Renal cortical epithelial cell (primary cell): Measurements from ENCODE around the gene PPP5C. TPM values are rescaled to one million over a fixed set of nuclear protein-coding genes. Genes with fewer than 3 reads are reported as not detected.
A peak's percentile ranks its signal among the peaks of the same experiment; 100 is the strongest.
"Not testable (repeated sequence)": the region's sequence is repeated elsewhere in the genome, so short reads cannot be mapped to it uniquely, and the experiment has no call there.

Experiments used
- DNase-seq: peaks from one replicate; pipeline ENCODE4 v3.0.0-alpha.2; 2011; ENCODE audit warnings: low read depth
- total RNA-seq: library from RNA; depleted of rRNA; stranded (reverse); fragments of >200 nt; gene quantifications from 2 replicates; pipeline ENCODE4 v1.2.3, GENCODE V29; 2014

The PPP5C gene, protein sequence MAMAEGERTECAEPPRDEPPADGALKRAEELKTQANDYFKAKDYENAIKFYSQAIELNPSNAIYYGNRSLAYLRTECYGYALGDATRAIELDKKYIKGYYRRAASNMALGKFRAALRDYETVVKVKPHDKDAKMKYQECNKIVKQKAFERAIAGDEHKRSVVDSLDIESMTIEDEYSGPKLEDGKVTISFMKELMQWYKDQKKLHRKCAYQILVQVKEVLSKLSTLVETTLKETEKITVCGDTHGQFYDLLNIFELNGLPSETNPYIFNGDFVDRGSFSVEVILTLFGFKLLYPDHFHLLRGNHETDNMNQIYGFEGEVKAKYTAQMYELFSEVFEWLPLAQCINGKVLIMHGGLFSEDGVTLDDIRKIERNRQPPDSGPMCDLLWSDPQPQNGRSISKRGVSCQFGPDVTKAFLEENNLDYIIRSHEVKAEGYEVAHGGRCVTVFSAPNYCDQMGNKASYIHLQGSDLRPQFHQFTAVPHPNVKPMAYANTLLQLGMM
- 36.6 and 64.9 TPM in 2 replicates for total RNA-seq

DNA sequence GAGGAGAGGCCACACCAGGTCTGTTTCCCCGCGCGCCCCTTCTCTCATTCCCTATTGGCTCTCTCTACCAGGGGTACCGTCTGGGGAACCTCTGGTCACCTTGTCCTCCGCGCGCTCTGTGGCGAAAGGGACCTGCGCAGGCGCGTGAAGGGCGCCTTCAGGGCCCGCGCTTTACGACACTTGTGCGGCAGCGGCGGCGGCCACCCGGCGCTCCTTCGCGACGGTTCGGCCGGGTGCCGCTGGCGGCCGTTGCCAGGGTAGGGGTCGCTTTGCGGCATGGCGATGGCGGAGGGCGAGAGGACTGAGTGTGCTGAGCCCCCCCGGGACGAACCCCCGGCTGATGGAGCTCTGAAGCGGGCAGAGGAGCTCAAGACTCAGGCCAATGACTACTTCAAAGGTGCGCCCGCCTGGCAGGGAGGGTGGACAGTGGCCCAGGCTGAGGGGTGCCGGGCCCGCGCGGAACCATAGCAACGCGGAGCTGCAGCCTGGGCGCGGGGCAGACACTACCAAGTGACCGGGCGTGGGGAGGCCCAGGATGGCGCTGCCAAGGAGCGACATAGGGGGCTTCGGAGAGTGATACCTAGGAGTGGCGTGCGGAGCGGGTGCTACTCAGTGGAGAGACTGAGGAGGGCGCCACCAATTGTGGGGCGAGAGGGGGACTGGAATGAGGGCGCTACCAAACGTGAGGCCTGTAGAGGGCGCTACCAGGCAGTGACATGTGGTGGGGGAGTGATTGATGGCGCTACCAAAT lies at the start of gene PPP5C:
PPP5C (plus strand) TSS at position 267 of the 751 bp plus-strand sequence; CDS start at position 277, 10 bp downstream.
- peak; percentile 76 for DNase-seq

DNA sequence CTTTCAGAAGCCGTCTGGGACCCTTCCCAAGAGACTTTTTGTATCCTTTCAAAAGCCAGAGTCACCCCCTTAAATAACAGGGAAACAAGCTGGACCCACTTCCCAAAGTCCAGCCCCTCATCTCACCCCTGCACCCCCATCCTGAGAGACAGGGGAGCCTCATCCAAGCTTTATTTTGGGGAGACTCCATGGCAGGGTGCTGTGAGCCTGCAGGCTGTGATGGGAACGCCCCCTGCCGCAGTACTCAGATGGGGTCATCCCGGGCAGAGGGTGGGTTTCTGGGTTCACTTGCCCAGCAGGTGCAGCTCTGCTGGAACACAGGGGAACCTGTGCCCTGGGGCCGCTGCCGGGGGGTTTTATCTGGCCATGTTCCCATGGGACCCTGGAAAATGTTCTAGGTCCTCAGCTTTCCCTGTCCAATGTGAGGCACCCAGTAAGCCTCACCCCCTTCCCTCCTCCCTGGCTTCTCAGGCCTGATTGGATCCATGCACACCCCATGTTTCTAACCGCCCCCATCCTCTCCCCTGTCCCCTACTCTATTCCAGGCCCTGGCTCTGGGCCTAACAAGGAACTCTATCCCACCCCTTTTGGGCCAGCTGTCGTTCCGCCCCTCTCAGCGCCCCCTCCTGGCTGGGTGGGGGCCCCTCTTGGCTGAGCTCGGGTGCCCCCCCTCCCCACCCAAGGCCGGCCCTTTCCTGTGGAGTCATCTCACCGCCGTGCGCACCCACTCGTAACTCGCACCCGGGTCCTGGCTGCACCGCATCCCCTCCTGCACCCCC lies 49.0 kb upstream of the PPP5C start:
- DNase-seq, result no peak

DNA sequence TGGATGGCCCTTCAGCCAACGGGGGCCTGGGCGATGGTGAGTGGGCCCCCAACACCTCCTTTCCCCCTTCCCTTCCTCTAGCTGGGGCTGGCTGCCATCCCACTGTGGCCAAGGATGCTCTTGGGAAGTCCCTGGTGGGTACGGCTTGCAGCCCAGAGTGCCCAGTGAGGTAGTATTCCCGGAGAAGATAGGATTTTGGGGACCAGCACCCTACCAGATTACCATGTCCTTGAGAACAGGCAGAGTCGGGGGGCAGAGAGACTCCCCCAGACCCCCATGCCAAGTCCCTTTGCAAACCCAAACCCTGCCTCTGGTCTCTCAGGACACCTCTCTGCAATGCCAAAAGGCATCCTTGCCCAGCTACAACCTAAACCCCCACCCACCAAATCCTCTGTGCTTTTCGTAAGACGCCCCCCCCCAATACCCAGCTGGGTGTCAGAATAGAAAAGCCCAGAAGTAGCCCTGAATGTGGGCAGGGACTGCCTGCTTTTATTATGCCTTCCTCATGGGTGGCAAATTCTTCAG lies 48.3 kb upstream of the PPP5C start:
- DNase-seq, result no peak

DNA sequence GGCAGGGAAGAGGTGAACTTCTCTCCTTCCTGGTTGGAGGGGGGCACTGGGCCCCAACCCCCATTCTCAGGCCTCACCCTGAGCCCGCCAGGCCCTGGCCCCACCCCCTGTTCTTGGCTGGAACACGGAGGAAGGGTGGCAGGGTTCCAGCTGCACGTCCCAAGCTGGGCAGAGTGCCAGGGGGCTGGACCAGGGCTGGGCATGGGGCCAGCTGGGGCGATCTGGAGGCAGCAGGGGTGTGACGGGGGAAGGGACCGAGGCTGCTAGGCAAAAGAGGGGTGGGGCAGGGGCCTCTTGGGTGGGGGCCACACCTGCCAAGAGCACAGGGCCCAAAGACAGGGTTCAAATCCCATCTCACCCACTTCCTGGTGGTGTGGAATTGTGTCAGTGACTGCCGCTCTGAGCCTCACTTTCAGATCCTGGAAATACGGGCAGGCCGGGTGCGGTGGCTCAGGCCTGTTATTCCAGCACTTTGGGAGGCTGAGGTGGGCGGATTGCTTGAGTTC lies 47.8 kb upstream of the PPP5C start:
- DNase-seq, result peak; percentile 87

DNA sequence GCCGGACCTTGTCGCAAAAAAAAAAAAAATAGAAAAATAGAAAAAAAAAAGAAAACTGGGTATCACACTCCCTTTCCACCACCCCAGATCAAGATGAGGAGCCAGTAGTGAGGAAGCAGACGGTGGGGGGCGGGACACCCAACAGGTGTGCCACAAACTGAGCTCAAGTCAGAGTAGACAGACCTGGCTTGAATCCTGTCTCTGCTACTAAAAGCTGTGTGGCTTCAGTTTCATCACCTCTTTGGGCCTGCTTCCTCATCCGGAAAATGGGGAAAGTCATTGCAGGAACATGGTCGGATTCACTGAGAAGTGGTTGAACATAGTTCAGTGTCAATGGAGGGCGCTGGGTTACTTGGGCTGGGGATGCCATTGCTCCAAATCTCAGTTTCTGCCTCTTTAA lies 47.2 kb upstream of the PPP5C start:
- peak; percentile 45 for DNase-seq

DNA sequence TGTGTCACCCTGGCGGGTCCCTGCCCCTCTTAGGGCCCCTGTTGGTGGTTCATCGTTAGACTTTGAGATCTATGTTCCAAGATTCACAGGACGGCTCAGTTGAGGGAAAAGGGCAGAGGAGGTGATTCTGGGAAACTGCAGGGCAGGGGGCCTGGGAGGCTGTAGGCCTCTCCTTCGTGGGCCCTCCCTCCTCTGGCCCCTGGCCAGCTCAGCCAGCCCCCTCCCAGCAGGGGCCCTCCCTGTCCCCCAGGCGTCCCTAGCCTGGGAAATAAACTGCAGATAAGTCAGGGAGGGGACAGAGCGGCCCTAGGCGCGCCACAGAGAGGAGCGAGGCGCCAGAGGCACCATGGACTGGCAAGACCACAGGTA lies 43.6 kb upstream of the PPP5C start:
- DNase-seq, result no peak

DNA sequence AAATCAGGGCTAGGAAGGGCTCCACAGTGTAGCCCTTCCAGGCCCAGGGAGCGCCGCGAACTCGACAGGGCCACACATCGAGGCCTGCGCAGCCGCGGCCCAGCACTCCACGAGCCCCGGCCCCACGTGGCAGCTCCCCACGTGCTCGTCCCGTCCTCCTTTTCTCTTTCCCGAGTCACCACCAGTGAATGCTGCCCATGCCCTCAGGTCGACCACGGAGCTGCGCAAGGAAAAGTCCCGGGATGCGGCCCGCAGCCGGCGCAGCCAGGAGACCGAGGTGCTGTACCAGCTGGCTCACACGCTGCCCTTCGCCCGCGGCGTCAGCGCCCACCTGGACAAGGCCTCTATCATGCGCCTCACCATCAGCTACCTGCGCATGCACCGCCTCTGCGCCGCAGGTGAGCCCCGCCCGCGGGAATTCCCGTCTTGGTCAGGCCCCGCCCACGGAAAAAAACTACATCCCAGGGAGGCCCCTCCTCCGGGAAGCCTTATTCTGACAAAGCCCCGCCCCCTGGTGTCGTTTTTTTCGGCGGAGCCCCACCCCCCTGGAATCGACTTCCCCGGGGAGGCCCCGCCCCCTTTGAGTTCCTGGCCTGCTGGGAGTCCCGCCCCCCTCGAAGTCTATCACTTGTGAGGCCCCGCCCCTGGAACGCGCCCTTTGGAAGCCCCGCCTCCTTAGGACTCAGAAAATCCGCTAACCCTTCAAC lies 43.0 kb upstream of the PPP5C start:
- DNase-seq, result peak; percentile 34

DNA sequence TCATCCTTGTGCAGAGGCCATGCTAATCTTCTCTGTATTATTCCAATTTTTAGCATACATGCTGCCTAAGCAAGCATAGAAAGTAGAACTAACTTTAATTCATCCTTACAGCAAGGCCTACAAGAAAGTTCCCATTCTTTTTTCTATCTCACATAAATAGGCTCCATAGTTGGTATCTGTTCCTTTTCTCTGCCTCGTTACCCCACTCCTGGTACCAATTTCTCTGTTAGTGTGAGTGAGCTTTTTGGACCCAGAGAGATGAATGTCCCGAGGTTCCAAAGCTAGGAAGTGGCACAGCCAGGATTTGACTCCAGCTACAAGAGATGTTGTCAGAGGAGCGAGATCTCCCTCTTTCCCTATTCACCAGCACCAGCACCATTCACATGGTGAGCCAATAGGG lies 40.4 kb upstream of the PPP5C start:
- no peak for DNase-seq

DNA sequence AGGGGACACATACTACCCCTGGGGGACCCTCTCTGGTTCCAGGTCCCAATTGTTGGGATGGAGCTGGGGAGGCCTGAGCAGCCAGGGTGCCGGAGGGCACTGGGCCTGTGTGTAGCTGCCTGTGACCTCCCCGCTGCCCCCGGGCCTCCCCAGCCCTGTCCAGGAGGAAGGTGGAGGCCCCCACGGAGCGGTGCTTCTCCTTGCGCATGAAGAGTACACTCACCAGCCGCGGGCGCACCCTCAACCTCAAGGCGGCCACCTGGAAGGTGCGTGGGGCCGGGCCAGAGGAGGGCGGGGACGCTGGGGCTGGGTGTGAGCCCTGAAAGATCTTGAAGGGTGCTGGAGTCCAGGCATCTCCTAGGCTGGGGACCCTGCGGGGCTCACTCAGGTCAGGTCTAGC lies 38.4 kb upstream of the PPP5C start:
- DNase-seq, result no peak

DNA sequence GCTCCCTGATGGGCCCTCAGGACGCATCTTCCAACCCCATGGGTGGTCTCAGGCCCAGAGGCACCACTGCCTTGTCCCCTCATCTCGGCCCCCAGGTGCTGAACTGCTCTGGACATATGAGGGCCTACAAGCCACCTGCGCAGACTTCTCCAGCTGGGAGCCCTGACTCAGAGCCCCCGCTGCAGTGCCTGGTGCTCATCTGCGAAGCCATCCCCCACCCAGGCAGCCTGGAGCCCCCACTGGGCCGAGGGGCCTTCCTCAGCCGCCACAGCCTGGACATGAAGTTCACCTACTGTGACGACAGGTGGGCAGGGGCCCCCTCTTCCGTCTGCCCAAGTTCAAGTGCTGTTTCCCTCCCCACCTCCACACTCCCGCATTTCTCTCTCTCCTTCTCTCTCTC lies 37.8 kb upstream of the PPP5C start:
- DNase-seq, result no peak

DNA sequence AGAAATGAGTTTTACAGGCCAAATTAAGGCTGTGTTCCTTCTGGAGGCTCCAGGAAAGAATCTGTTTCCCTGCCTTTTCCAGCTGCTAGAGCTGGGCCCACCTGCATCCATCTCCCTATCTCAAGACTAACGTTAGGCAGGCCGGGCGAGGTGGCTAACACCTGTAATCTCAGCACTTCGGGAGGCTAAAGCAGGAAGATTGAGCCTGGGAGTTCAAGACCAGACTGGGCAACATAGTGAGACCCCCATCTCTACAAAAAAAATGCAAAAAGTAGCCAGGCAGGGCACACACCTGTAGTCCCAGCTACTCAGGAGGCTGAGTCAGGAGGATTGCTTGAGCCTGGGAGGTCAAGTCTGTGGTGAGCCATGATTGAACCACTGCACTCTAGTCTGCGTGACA lies 35.4 kb upstream of the PPP5C start:
- no peak for DNase-seq

DNA sequence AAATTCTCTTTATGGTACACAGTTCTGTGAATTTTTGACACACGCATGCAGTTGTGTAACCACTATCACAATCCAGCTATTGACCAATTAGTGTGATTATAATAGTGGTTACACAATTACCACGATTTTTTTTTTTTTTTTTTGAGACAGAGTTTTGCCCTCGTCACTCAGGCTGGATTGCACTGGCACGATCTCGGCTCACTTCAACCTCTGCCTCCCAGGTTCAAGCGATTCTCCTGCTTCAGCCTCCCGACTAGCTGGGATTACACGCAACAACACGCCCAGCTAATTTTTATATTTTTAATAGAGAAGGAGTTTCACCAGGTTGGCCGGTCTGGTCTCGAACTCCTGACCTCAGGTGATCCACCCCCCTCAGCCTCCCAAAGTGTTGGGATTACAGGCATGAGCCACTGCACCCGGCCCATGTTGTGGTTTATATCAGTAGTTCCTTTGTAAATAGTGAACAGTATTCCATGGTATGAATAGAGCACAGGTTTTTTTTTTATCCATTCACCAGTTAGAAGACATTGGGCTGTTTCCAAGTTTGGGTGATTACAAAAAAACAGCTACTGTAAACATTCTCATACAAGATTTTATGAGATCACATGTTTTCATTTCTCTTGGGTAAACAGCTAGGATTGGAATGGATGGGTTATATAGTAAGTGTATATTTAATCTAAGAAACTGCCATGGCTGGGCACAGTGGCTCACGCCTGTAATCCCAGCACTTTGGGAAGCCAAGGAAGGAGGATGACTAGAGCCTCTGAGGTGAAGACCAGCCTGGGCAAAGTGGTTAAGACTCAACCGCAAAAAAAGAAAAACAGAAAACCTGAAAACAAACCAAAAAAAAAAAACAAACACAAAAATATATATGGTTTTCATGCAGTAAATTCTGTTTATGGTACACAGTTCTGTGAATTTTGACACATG lies 33.1 kb upstream of the PPP5C start:
- DNase-seq, result not testable (repeated sequence)

DNA sequence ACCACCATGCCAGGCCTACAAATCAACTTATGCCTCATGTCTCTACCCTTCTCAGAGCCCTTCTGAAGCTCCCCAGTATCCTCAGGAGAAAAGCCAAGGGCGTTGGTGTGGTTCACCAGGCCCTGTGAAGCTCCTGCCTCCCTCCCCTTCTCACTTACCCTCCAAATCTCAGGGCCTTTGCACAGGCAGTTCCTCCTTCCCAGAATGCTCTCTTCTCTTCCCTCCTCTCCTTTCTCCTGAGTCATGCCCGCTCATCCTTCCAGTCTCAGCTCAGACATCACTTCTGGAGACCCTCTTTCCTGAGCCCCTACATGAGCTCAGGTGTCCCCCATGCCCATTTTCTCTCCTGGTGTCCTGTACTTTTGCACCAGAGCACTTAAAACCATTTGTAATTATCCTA lies 29.5 kb upstream of the PPP5C start:
- DNase-seq, result no peak

DNA sequence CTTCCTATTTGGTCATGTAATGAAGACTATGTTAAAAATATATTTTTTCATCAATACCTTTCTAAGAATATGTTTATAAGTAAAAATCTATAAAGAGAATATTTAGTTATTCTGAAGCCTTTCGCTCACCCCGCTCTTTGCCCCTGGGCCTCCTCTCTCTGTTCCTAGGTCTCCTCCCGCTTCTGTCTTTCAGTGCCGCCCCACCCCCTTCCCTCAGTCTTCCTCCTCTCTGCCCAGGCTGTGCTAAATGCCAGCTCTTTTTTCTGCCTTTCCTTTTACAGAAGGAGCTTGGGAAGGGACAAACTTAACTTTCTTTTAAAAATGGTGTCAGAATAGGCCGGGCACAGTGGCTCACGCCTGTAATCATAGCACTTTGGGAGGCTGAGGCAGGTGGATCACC lies 27.3 kb upstream of the PPP5C start:
- DNase-seq, result no peak

DNA sequence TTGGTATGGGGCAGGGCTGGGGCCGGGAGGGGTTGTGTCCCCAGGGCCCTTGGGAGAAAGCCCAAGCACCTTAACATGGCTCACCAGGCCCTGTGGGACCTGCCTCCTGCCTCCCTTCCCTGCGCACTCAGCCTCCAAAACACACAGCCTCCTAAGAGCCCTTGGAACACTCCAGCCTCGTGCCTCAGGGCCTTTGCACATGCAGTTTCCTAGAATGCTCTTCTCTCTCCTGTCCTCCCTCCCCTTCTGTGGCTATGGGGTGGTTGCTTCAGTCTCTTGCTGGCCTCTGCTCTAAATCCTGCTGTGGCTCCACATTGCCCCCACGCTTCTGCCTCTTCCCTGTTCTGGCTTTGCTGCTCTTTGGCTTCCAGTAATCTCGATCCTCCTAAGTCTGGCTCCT lies 26.3 kb upstream of the PPP5C start:
- DNase-seq, result no peak

DNA sequence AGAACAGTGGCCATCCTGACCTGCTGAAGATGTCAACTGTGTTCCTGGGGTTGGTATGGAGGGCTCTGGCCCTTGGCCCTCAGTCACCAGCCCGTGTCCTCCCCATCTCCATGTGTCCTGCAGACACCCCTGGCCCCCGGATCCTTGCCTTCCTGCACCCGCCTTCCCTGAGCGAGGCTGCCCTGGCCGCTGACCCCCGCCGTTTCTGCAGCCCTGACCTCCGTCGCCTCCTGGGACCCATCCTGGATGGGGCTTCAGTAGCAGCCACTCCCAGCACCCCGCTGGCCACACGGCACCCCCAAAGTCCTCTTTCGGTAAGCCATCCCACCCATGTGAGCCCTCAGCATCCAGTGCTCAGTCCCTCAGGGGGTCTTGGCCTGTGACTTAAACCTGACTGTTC lies 25.2 kb upstream of the PPP5C start:
- no peak for DNase-seq

DNA sequence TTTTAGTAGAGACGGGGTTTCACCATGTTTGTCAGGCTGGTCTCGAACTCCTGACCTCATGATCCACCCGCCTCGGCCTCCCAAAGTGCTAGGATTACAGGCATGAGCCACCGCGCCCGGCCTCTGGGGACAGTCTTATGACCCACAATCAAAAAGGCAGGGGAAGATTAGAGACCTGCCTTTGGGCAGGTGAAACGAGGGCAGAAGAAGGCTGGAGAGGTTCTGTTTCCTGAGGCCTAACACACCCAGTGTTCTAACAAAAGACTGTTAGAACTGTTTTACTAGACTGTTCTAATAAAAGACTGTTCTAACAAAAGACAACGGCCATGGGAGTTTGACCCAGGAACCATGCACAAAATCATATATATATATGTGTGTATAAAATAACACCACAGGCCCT lies 23.7 kb upstream of the PPP5C start:
- DNase-seq, result not testable (repeated sequence)

DNA sequence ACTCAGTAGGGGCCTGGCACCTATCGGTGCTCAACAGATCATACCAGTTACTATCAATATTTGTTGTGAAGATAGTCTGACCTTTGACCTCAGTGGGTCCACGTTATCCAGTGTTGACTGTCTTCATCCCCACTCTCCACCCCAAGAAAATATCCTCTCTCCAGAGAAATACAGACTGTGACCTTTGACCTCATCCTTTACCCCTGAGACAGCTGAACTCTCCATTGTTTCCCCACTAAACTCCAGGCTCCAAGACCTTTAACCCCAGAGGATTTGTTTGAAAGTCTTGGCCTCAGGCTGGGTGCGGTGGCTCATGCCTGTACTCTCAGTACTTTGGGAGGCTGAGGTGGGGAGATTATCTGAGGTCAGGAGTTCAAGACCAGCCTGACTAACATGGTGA lies 22.6 kb upstream of the PPP5C start:
- no peak for DNase-seq

DNA sequence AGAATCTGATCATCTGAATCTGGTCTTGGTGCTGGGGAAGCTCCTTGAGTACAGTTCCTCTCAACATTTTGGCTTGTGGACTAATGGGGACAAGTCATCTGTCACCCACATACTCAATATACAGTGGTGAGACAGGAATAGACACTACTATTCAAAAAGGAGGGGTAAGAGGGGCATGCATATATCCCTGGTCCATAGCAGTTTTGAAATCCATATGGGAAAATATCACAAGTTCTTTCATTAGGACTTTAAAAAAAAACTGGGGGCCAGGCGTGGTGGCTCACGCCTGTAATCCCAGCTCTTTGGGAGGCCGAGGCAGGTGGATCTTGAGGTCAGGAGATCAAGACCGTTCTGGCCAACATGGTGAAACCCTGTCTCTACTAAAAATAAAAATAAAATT lies 20.3 kb upstream of the PPP5C start:
- no peak for DNase-seq

DNA sequence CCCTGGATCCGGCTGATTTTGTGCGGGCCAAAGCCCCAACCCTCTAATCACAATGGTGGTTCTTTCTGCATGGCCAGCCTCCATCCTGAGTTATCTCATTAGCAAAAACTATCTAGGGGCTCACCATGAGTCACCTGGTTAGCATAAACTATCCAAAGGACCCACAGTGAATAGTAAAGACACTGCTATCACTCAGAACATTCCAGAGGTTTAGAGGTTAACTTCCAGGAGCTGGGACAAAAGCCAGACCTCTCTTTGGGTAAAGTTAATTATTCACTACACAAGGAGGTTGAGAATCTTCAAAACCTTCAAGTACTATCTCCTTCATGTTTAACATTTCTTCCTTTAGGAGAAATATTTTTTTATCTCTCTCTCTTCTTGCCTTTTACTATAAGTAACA lies 18.8 kb upstream of the PPP5C start:
- DNase-seq, result peak; percentile 62
